ENCODE measurements around the gene RTBDN. TPM values are rescaled to one million over a fixed set of nuclear protein-coding genes. Genes with fewer than 3 reads are reported as not detected.

The RTBDN gene
- total and polyA plus RNA-seq, 10 of the 15 experiments (the other 5 are each of a cell fraction or from before 2014, with no cell fraction given): 0.45 TPM; not detected in 9

DNA sequence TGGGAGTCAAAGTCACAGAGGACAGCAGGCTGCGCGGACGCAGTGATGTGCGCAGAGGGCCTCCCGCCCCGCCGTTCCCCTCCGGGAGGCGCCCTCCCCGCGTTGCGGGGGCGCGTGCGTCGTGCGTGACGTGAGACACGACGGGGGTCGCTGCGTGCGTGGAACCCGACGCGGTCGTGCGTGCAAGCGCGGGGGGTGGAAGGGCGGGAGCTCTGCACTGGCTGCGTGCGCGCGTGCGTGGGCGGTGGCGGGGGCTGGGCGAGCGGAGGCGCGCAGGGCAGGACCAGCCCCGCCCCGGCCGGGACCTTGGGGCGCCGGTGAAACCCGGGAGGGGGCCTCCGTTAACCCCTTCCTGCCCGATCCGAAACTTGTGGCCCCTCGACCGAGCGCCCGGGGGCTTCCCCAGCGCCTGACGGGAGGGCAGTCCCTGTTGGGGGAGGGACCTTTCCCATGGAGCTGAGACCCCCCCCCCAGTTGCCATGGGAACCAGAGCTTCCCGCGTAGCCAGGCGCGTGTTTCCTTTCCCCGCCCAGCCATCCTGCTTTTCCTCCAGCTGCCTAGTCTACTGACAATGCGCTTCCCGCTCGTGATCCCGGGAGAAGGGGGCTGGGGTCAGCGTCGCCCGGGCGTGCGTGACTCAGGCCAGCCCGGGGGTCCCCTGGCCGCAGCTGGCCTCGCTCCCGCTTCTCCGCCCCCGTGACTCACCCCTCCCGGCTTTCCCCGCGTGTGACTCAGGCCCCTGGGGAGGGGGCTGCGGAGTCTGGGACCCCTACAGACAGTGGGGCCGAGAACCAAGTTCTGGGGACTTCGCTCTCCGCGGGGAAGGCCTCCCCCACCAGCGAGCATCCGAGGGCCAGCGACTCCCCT lies 51.7 kb downstream of the RTBDN start (continued):
- peak; percentile 82 to 96 for TF ChIP-seq BHLHE40 (IDR thresholded peaks at IDR 0.05; ENCODE audit: borderline replicate concordance in 1 of 2, low read depth in 2 of 2, low read length in 1 of 2)
- TF ChIP-seq MTA2 (IDR thresholded peaks at IDR 0.05; ENCODE audit: low read depth): 0 out of 2 replicates have a peak, but pooled peaks have one; percentile 39
- peak; percentile 80 to 81 for TF ChIP-seq EP300 (IDR thresholded peaks at IDR 0.05; ENCODE audit: borderline replicate concordance in 1 of 2, control insufficient read depth in 1 of 2, low read depth in 2 of 2, low read length in 2 of 2)
- TF ChIP-seq, protein P1, sequence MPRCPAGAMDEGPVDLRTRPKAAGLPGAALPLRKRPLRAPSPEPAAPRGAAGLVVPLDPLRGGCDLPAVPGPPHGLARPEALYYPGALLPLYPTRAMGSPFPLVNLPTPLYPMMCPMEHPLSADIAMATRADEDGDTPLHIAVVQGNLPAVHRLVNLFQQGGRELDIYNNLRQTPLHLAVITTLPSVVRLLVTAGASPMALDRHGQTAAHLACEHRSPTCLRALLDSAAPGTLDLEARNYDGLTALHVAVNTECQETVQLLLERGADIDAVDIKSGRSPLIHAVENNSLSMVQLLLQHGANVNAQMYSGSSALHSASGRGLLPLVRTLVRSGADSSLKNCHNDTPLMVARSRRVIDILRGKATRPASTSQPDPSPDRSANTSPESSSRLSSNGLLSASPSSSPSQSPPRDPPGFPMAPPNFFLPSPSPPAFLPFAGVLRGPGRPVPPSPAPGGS (IDR thresholded peaks at IDR 0.05; ENCODE audit: borderline replicate concordance, insufficient read depth, low read depth, low read length, poor library complexity, severe bottlenecking): peak; percentile 94
- TF ChIP-seq NFYB (IDR thresholded peaks at IDR 0.05; ENCODE audit: insufficient read depth, low read depth, low read length): no peak
- TF ChIP-seq ZNF274 (IDR thresholded peaks at IDR 0.05; ENCODE audit: insufficient read depth, insufficient read length): no peak
- TF ChIP-seq, protein P2, sequence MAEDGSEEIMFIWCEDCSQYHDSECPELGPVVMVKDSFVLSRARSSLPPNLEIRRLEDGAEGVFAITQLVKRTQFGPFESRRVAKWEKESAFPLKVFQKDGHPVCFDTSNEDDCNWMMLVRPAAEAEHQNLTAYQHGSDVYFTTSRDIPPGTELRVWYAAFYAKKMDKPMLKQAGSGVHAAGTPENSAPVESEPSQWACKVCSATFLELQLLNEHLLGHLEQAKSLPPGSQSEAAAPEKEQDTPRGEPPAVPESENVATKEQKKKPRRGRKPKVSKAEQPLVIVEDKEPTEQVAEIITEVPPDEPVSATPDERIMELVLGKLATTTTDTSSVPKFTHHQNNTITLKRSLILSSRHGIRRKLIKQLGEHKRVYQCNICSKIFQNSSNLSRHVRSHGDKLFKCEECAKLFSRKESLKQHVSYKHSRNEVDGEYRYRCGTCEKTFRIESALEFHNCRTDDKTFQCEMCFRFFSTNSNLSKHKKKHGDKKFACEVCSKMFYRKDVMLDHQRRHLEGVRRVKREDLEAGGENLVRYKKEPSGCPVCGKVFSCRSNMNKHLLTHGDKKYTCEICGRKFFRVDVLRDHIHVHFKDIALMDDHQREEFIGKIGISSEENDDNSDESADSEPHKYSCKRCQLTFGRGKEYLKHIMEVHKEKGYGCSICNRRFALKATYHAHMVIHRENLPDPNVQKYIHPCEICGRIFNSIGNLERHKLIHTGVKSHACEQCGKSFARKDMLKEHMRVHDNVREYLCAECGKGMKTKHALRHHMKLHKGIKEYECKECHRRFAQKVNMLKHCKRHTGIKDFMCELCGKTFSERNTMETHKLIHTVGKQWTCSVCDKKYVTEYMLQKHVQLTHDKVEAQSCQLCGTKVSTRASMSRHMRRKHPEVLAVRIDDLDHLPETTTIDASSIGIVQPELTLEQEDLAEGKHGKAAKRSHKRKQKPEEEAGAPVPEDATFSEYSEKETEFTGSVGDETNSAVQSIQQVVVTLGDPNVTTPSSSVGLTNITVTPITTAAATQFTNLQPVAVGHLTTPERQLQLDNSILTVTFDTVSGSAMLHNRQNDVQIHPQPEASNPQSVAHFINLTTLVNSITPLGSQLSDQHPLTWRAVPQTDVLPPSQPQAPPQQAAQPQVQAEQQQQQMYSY (CRISPR knock-in tag; IDR thresholded peaks at IDR 0.05): no peak
- TF ChIP-seq, protein P3, sequence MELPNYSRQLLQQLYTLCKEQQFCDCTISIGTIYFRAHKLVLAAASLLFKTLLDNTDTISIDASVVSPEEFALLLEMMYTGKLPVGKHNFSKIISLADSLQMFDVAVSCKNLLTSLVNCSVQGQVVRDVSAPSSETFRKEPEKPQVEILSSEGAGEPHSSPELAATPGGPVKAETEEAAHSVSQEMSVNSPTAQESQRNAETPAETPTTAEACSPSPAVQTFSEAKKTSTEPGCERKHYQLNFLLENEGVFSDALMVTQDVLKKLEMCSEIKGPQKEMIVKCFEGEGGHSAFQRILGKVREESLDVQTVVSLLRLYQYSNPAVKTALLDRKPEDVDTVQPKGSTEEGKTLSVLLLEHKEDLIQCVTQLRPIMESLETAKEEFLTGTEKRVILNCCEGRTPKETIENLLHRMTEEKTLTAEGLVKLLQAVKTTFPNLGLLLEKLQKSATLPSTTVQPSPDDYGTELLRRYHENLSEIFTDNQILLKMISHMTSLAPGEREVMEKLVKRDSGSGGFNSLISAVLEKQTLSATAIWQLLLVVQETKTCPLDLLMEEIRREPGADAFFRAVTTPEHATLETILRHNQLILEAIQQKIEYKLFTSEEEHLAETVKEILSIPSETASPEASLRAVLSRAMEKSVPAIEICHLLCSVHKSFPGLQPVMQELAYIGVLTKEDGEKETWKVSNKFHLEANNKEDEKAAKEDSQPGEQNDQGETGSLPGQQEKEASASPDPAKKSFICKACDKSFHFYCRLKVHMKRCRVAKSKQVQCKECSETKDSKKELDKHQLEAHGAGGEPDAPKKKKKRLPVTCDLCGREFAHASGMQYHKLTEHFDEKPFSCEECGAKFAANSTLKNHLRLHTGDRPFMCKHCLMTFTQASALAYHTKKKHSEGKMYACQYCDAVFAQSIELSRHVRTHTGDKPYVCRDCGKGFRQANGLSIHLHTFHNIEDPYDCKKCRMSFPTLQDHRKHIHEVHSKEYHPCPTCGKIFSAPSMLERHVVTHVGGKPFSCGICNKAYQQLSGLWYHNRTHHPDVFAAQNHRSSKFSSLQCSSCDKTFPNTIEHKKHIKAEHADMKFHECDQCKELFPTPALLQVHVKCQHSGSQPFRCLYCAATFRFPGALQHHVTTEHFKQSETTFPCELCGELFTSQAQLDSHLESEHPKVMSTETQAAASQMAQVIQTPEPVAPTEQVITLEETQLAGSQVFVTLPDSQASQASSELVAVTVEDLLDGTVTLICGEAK (IDR thresholded peaks at IDR 0.05; ENCODE audit: borderline replicate concordance): peak; percentile 61; the same call in 1 of the 2 replicates
- peak; percentile 95; the same call in 1 of the 2 replicates for TF ChIP-seq ZNF217 (IDR thresholded peaks at IDR 0.05)
- TF ChIP-seq IRF4 (IDR thresholded peaks at IDR 0.05; ENCODE audit: low read depth, low read length): peak; percentile 34; the same call in 1 of the 2 replicates
- peak; percentile 36; the same call in 1 of the 2 replicates for TF ChIP-seq ZSCAN29 (IDR thresholded peaks at IDR 0.05)
- TF ChIP-seq, protein P4, sequence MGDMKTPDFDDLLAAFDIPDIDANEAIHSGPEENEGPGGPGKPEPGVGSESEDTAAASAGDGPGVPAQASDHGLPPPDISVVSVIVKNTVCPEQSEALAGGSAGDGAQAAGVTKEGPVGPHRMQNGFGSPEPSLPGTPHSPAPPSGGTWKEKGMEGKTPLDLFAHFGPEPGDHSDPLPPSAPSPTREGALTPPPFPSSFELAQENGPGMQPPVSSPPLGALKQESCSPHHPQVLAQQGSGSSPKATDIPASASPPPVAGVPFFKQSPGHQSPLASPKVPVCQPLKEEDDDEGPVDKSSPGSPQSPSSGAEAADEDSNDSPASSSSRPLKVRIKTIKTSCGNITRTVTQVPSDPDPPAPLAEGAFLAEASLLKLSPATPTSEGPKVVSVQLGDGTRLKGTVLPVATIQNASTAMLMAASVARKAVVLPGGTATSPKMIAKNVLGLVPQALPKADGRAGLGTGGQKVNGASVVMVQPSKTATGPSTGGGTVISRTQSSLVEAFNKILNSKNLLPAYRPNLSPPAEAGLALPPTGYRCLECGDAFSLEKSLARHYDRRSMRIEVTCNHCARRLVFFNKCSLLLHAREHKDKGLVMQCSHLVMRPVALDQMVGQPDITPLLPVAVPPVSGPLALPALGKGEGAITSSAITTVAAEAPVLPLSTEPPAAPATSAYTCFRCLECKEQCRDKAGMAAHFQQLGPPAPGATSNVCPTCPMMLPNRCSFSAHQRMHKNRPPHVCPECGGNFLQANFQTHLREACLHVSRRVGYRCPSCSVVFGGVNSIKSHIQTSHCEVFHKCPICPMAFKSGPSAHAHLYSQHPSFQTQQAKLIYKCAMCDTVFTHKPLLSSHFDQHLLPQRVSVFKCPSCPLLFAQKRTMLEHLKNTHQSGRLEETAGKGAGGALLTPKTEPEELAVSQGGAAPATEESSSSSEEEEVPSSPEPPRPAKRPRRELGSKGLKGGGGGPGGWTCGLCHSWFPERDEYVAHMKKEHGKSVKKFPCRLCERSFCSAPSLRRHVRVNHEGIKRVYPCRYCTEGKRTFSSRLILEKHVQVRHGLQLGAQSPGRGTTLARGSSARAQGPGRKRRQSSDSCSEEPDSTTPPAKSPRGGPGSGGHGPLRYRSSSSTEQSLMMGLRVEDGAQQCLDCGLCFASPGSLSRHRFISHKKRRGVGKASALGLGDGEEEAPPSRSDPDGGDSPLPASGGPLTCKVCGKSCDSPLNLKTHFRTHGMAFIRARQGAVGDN (IDR thresholded peaks at IDR 0.05): peak; percentile 97
- 0 out of 2 replicates have a peak, but pooled peaks have one; percentile 39 for TF ChIP-seq MEF2A (IDR thresholded peaks at IDR 0.05; ENCODE audit: insufficient read depth, low read depth, low read length)
